GM18951 (cell line): ENCODE measurements around the gene DNAJC18.
"Not testable (repeated sequence)": the region's sequence is repeated elsewhere in the genome, so short reads cannot be mapped to it uniquely, and the experiment has no call there.

Experiments
- POLR2A ChIP-seq: IDR thresholded peaks from 4 replicates; pipeline ENCODE4 v1.6.1; 2011; ENCODE audit warnings: mild to moderate bottlenecking; ENCODE audit not compliant: insufficient read length, insufficient read depth; ENCODE audit errors: extremely low read depth
- in situ Hi-C: fragments of 300-500 bp; cut with MboI; formaldehyde crosslinking; loops from one replicate; pipeline ENCODE4 v1.12.0; 2022; ENCODE audit warnings: low sequenced_read_pairs, mixed read lengths, inconsistent platforms; ENCODE audit not compliant: unreplicated experiment

DNAJC18 gene

GRCh38 chr5:139439013-139439903 is at the start of gene DNAJC18:
DNAJC18 (minus strand) TSS chr5:139439525; CDS start chr5:139439445, 80 bp downstream.
- in situ Hi-C loops: no loop called here
- peak; percentile 37 for TF ChIP-seq POLR2A

GRCh38 chr5:139488260-139488659 is 48.9 kb upstream of the DNAJC18 start:
- TF ChIP-seq POLR2A: no peak

GRCh38 chr5:139486201-139486600 is 46.9 kb upstream of the DNAJC18 start:
- in situ Hi-C loops: no loop called here
- TF ChIP-seq POLR2A: no peak

More at GRCh38 chr5:139488260-139488659, 48.9 kb upstream of the DNAJC18 start:
- in situ Hi-C loops: no loop called here

- in situ Hi-C loops: not testable (repeated sequence)
Measured at GRCh38 chr5:139482890-139483208, 43.5 kb upstream of the DNAJC18 start.

DNA sequence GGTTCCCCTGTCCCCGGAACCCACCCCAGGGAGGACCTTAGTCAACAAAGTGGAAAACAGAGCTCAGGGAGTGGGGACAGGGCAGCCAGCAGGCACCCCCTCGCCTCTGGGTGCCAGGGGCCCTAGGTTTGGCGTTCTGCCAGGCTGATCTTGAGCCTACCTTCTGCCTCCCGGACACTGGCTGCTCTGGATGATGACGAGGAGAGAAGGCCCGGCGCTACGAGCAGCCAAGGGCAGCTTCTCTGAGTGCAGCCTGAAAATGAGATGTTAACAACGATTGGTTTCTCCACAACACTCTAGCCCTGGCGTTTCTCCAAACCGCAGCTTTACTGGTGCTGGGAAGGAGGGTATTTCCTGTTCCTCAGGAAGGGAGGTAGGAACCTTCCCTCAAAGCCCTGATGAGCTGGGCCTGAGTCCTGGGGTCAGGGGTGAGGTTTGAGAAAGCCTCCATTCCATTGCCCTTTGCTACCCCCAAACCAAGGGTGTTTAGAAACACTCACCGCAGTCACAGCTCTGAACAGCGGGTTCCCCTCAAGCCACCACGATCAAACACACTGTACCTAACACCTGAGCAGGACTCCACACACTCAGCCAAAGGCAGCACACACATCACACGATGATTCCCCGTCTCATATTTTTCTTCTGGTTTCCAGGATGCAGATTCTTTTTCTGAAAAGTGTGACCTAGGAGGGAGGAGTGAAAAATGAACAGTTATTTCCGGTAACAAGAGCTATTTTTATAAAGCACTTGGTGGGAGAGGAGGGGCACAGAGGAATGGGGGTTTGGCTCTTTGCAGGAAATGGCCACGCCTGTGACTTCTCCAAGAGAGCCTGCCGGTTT is 42.9 kb upstream of the DNAJC18 start, which contains the start of gene STING1:
Gene STING1, minus strand, starts transcription at position 709 of the 840 bp plus-strand sequence. CDS start 1,054 bp downstream, outside the sequence.
- in situ Hi-C loops: no loop called here
- TF ChIP-seq POLR2A: no peak

GRCh38 chr5:139481580-139482049 is 42.3 kb upstream of the DNAJC18 start:
- in situ Hi-C loops: no loop called here
- no peak for TF ChIP-seq POLR2A

- in situ Hi-C loops: no loop called here
Measured at GRCh38 chr5:139481122-139481533, 41.8 kb upstream of the DNAJC18 start.

DNA sequence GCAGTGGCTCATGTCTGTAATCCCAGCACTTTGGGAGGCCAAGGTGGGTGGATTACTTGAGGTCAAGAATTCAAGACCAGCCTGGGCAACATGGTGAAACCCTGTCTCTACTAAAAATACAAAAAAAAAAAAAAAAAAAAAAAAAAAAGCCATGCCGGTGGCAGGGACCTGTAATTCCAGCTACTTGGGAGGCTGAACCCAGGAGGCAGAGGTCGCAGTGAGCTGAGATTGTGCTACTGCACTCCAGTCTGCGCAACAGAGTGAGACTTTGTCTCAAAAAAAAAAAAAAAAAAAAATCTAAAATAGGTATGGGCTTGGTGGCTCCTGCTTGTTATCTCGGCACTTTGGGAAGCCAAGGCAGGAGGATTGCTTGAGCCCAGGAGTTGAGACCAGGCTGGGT is 40.4 kb upstream of the DNAJC18 start:
- in situ Hi-C loops: not testable (repeated sequence)

More at GRCh38 chr5:139481122-139481533, 41.8 kb upstream of the DNAJC18 start:
- TF ChIP-seq POLR2A: no peak

DNA sequence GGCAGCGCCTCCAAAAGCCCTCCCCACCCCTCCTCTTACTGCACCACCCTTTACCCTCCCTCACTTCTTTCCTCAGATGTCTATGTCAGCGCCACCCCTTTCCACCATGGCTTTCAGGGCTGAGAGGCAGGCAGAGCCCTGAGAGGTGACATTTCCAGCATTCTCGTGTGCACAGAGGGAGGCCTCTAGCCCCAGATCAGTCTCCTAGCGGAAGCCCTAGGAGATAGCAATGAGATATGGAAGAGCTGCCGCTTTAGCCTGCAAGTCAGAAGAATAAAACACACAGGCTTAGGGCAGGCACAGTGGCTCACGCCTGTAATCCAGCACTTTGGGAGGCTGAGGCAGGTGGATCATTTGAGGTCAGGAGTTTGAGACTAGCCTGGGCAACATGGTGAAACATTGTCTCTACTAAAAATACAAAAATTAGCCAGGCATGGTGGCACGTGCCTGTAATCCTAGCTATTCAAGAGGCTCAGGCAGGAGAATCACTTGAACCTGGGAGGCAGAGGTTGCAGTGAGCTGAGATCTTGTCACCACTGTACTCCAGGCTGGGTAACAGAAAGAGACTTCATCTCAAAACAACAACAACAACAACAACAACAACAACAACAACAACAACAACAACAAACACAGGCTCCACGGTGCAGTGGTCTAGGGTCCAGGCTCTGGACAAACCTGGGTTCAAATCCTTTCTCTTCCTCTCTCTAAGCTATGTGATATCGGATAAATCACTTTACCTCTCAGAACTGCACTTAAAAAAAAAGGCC is 39.5 kb upstream of the DNAJC18 start:
- in situ Hi-C loops: not testable (repeated sequence)

DNA sequence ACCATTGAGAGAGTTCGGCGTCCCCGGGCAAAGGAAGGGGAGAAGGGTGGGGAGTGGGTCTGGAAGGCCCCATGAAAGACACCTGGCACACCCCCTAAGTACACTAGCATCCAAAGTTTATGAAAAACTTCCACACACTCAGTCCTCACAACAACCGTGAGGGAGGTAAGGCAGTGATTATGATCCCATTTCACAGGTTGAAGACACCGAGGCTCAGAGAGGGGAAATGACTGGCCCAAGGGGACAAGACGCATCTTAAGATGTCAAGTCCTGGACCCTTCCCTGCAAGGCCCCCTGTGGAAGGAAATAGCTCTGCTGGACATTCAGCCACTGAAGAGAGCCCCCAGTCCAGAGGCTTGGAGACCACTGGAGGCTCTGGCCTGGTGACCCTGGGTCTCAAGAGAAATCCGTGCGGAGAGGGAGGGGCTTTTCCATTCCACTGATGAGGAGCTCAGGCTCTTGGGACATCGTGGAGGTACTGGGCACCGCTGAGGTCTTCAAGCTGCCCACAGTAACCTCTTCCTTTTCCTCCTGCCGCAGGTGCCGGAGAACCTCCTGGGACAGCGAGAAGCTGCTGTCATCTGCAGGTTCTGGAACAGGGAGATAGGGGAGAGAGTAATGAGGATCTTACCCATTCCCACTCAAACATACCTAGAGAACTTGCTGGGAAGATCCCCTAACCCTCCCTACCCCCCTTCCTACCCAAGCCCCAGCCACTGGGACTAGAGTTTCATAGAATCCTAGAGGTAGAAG is 36.7 kb upstream of the DNAJC18 start:
- no peak for TF ChIP-seq POLR2A
- in situ Hi-C loops: no loop called here

GRCh38 chr5:139474890-139475791 is 35.8 kb upstream of the DNAJC18 start:
- in situ Hi-C loops: no loop called here
- no peak for TF ChIP-seq POLR2A
